GM19463 (cell line): ENCODE data around the gene TJP3.
"Not testable (repeated sequence)": the region's sequence is repeated elsewhere in the genome, so short reads cannot be mapped to it uniquely, and the experiment has no call there.

Experiments
- ATAC-seq: cut with Tn5 transposase; IDR thresholded peaks from one replicate; pipeline ENCODE4 v1.9.1; 2021; ENCODE audit warnings: mild to moderate bottlenecking, moderate library complexity; ENCODE audit not compliant: unreplicated experiment

TJP3 gene

GRCh38 chr19:3765757-3766156 lies 57.6 kb downstream of the TJP3 start:
- ATAC-seq = not testable (repeated sequence)

- no peak for ATAC-seq
These were observed 58.3 kb downstream of the TJP3 start for GRCh38 chr19:3766520-3766919.

- ATAC-seq = no peak
These were observed 58.9 kb downstream of the TJP3 start for GRCh38 chr19:3767050-3767449.

- no peak for ATAC-seq
These were observed 60.0 kb downstream of the TJP3 start for GRCh38 chr19:3768015-3768747.

- ATAC-seq = no peak
These were observed 60.5 kb downstream of the TJP3 start for GRCh38 chr19:3768748-3769099.

GRCh38 chr19:3769494-3769893 lies 61.3 kb downstream of the TJP3 start:
- no peak for ATAC-seq

GRCh38 chr19:3770136-3770999 lies 62.2 kb downstream of the TJP3 start:
- ATAC-seq = no peak

- ATAC-seq = no peak
These were observed 63.1 kb downstream of the TJP3 start for GRCh38 chr19:3771000-3771905.

GRCh38 chr19:3771906-3772455 lies 63.8 kb downstream of the TJP3 start, which contains the start of gene RAX2:
TSS of gene RAX2 (minus strand) at chr19:3772228. CDS start at chr19:3771742, 486 bp downstream.
- ATAC-seq = no peak

- ATAC-seq = no peak
These were observed 65.8 kb downstream of the TJP3 start for GRCh38 chr19:3773814-3774515.

GRCh38 chr19:3774621-3775373 lies 66.6 kb downstream of the TJP3 start:
- no peak for ATAC-seq

GRCh38 chr19:3775374-3775711 lies 67.2 kb downstream of the TJP3 start:
- ATAC-seq = no peak

GRCh38 chr19:3775831-3776230 lies 67.6 kb downstream of the TJP3 start:
- no peak for ATAC-seq

GRCh38 chr19:3776479-3777040 lies 68.4 kb downstream of the TJP3 start:
- ATAC-seq = no peak

GRCh38 chr19:3778104-3778867 lies 70.1 kb downstream of the TJP3 start:
- no peak for ATAC-seq

GRCh38 chr19:3778899-3779723 lies 70.9 kb downstream of the TJP3 start:
- no peak for ATAC-seq

- ATAC-seq = no peak
These were observed 72.7 kb downstream of the TJP3 start for GRCh38 chr19:3780786-3781304.
